ENCODE results near the gene GALNT16.
"Not testable (repeated sequence)": the region's sequence is repeated elsewhere in the genome, so short reads cannot be mapped to it uniquely, and the experiment has no call there.

Gene GALNT16

DNA sequence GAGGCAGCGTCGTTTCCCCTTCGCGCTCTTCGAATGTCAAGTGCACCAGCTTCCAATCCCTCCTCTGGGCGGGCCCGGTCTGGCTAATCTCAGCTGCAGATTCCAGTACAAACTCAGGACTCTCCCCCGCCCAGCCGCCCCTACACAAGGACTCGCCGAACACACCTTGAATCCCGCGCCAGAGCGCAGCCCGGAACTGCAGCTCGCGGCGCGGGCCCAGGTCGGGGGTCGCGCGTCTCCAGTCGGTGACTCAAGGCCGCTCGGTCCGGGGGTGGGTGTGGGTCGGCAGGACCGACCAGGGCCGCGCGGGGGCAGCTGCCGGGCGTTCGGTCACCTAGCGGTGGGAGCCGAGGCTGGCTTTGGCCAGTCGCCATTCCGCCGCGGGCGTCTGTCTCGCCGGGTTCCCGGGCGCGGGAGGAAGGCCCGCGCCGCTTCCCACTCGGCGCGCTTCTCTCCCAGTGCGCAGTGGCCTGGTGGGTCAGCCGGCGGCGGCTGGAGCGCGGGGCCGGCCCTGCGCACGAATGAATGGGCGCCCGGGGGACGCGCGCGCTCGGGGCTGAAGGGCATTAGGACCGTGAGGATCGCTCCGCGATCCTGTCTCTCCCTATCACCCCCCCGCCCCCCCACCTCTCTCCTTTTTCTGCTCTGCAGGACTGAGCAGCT is at the start of gene GALNT16:
Gene GALNT16, plus strand, starts transcription at position 632 of the 663 bp plus-strand sequence. CDS start 133 bp downstream, outside the sequence.
- DNase-seq, result peak; percentile 81 to 88

DNA sequence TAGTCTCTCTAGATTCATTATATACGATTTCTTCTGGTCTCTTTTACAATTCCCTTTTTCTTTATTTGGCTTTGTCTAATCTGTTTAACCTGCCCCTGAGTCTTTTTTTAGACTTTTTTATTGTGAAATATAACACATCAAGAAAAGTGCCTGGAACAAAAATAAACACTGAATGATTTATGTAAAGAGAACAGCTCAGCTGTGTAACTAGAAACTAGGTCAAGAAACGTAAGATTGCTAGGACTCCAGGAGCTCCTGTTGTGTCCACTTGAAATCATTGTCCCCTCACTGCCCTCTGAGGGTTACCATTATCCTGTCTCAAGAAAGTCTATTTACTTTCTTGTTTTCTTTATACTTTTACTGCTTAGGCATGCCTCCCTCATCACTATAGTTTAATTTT is 45.6 kb upstream of the GALNT16 start:
- DNase-seq, result no peak

DNA sequence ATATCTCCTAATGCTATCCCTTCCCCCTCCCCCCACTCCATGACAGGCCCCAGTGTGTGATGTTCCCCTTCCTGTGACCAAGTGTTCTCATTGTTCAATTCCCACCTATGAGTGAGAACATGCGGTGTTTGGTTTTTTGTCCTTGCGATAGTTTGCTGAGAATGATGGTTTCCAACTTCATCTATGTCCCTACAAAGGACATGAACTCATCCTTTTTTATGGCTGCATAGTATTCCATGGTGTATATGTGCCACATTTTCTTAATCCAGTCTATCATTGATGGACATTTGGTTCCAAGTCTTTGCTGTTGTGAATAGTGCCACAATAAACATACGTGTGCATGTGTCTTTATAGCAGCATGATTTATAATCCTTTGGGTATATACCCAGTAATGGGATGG is 42.3 kb upstream of the GALNT16 start:
- DNase-seq, result not testable (repeated sequence)

DNA sequence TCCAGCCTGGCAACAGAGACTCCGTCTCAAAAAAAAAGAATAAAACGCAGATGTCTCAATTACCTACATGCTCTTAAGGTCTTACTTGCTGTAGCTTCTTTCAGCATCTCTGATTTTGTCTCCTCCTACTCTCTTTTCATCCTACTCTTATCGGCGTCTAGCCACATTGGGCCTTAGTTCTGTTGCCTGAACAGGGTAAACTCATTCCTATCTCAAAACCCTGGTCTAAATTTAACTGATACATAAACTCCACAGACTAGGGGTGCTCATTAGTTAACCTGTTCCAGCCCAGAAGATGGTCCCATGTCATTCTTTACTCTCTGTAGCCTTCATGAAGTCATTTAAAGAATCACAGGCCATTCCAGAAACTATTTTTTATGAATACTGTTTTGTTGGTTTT is 35.0 kb upstream of the GALNT16 start:
- no peak for DNase-seq

DNA sequence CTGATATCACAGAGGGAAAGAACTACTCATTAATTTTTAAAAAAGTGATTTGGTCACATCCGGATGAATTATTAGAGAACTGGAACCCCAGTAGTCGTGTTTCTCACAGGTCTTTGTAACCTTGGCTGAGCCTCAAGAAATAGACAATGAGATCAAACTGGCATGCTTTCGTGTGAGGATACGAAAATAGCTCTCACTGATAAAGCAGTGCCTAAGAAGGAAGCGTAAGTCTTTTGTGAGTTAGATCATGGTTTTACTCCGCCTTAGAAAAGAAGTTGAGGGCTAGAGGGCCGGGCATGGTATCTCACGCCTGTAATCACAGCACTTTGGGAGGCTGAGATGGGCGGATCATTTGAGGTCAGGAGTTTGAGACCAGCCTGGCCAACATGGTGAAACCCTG is 33.8 kb upstream of the GALNT16 start:
- DNase-seq, result no peak

DNA sequence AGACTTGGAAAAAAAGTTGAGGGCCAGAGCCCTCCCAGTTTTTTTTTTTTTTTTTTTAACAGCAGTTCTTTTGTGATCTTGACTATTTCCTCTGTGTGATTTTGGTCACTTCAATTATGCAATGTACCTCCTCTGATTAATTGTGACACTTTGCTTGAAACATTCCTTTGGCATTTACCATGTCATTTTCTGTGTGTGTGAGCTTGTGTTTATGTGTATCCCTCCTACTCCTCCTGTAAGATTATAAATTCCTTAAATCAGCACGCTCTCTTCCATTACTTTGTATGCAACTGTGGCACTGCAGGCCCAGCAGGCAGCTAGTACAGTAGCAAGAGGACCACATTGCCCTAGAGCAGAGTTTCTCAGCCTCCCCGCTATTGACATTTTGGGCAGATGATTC is 33.2 kb upstream of the GALNT16 start:
- DNase-seq, result no peak

DNA sequence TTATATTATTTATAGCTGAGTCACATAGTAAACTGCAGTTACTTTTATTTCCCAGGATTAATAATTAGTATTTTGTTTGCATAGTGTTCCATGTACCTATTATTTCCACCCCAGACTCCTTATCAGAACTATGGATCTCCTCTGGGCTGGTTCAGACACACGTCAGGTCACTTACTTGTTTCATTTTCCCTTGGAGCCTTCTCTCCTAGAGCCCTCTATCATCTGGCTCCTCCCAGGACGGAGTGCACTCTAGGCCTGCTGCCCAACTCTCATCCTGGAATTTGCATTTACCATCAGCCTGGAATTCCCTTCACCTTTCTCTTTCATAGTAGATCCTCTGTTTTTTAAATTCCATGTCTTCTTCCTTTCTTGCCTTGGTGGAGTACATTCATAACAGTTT is 28.5 kb upstream of the GALNT16 start:
- DNase-seq, result no peak

DNA sequence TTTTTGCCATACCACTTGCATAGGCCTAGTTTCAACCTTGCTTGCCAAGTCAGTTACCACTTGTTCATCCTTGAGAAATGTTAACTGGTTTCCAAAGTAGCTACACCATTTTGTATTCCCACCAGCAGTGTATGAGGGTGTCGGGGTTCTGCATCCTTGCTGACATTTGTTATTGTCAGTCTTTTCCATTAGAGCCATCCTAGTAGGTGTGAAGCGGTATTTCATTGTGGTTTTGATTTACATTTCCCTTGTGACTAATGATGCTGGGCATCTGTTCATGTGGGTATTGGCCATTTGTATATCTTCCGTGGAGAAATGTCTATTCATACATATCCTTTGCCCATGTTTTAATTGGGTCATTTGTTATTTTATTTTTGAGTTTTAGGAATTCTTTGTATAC is 27.6 kb upstream of the GALNT16 start:
- DNase-seq, result no peak

DNA sequence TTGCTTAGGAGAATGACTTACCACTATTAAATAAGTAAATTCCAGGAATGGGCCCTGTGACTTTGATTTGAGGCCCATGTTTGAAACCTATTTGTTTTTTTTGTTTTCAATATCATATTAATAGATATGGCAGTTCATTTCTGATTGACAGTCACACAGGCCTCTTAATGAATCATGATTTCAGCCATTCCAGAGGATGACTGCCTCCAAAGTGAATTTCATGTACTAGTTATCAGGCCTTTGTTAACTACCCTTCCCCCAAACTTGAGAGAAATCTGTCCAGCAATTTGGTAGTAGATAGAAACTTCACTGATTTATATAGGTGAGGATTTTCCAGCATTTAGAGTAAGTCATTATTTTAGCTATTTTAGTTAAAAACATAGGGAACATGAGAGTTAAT is 25.9 kb upstream of the GALNT16 start:
- DNase-seq, result no peak

DNA sequence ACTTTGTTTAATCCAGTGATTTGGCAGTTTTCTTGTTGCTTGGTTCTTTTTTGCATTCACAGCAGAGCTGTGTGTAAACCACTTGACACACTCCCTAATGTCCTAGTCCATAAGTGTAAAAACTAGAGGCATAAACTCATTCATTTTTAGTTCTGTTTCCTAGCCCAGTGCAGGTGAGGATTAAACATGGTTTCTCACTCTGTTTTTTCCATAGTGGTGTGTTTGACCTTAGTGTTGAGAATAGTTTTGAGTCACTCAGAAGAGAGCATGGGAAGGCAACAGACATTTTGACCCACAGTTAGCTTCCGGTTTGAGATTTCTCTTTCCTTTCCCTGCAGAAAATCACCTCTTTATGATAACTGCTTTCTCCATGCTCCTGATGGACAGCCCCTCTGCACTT is 24.2 kb upstream of the GALNT16 start:
- DNase-seq, result no peak

DNA sequence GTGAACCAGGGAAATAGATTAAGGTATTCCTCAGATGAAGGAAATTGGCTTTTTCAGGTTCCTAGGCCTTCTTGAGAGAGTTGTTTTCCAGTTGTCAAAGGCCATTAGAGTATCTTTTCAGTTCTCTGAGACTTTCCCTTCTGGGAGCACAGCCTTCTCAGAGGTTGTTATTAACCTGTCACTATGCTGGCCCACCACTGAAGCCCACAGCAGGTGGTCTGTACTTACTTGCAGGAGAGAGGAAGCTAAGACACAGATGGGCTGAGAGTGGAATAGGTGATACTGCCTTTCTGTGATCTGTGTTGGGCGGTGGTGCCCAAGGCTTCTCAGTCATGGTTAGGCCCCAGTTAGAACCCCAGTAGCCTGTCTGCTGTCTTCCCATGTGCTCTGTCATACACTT is 22.8 kb upstream of the GALNT16 start:
- no peak for DNase-seq

DNA sequence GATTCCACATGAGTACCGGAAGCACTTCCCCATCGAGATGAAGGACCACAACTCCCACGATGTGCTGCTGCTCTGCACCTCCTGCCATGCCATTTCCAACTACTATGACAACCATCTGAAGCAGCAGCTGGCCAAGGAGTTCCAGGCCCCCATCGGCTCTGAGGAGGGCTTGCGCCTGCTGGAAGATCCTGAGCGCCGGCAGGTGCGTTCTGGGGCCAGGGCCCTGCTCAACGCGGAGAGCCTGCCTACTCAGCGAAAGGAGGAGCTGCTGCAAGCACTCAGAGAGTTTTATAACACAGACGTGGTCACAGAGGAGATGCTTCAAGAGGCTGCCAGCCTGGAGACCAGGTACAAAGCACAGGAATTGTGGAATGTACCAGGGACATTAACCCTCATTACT is 22.4 kb upstream of the GALNT16 start:
- DNase-seq, result no peak

DNA sequence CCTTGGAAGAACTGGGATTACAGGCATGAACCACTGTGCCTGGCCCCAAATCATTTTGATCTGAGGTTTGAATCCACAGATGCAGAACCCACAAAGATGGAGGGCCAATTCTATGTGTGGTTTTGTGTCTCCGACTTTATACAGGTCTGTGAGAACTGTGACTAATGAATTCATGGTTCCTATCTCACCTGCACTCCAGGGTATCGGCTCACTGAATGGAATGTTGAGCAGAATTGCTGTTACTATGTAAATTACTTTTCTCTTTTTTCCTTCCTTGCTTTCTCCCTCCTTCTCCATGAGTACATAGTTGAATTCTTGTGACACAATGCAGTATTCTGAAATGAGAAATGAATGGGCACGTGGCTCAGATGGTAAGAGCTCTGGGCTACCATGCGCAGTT is 21.1 kb upstream of the GALNT16 start:
- DNase-seq, result no peak

DNA sequence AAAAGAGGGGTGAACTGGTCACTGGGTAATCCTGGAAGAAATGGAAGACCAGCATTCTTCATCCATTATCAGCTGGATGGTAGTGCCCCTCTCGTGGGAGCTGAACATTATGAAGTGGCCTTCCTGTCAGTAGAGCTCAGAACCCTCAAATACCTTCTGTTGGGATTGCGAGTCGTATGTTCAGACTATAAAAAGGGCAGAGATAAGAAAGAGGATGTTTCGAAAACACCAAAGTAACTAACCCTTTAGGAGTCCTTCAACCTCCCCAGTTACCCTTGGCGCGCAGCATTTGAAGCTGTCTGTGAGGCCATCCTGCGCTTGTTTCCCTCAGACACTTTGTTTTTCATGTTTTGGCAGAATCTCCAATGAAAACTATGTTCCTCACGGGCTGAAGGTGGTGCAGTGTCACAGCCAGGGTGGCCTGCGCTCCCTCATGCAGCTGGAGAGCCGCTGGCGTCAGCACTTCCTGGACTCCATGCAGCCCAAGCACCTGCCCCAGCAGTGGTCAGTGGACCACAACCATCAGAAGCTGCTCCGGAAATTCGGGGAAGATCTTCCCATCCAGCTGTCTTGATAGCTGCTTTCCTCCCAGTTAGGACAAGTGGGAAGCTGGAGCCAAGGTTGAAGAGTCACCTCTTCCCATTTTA is 19.3 kb upstream of the GALNT16 start:
- no peak for DNase-seq

DNA sequence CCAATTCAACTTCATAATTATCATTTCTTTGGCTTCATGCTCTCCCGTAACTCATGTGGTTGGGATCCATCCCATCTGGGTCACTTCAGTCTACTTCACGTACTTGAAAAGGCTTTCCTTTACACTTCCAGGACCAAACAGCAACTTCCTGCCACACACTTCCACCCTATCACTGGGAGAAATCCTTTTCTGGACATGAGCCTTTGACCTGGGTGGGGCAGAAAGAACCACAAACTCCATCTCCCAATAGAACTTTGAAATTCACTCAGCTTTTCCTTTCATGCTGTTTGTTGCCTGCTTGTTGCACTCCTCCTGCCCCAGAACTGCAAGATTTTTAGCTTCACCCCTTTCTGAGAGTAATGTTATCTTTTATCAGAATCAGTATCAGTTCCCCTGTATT is 18.4 kb upstream of the GALNT16 start:
- no peak for DNase-seq

DNA sequence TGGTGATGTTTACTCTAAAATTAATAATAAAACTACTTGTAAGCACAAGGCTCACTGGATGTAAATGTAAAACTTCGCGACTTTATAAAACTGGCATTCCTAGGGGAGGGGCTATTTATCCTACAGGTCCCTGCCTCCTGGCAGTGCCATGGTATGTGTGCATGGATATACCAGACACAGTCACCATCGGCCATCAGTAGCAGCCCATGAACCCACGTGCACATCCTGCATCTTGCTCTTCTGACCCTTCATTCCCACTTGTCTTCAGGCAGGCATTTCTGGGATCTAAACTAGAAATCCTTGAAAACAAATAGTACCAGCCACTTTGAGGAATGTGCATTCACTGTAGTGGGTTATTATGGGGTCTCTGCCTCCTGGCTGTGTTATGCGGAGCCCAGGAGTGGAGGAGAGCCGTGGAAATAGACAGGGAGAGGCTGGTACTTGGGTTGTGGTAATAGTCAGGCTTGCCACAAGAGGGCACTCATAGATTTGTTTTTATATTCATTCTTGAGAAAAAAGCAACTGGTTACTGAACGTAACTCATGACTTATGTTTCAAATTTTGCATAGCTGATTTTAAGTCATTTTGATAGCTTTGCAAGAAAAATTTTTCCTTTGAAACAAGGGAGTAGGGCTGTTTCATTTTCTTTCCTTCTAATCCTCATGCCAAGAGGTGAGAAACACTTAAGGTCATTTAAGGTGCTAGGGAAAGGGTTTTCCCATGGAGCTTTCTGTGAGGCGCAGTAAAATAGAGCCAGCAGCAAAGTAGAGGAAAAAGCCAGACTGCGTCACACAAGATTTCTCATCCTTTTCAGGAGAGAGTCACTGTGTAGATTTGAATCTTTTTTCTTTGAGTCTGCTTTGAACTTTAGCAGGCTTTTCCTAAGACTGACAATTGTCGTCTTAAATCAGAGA is 17.4 kb upstream of the GALNT16 start:
- DNase-seq, result peak; percentile 52 to 82

DNA sequence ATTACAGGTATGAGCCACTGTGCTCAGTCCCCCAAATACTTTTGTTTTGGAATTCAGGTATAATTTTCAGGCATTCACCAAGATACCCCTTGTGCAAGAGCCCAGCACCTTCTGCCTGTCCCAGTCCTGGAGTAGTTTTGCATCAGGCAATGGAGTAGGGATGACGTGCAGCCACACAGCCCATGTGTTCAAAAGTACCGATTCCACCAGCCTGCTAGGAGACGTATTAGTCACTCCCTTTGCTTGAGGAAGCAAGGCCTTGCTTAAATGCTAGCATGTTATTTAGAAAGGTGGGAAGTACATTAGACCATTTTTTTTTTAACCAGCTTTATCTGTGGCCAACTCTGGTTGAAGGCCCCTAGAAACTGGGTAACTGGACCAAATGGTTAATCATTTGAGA is 15.0 kb upstream of the GALNT16 start:
- DNase-seq, result no peak

DNA sequence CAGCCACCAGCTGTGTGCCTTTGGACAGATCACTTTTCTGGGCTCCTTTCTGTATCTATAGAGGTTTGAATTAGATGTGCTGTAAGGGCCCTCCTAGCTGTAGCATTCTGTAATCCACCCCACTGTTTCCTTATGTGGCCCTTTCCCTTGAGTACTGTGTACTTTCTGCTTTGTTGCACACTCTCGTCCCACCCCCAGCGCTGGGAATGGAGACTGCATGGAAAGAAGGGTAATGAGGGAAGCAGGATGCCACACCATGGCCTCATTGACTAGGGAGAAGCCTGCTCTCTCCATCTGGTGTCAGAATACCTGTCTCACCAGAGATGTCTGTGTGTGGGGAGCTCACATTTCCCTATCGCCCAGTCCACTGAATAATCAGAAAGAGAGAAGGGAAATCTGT is 13.6 kb upstream of the GALNT16 start:
- DNase-seq, result peak; percentile 32 to 65

DNA sequence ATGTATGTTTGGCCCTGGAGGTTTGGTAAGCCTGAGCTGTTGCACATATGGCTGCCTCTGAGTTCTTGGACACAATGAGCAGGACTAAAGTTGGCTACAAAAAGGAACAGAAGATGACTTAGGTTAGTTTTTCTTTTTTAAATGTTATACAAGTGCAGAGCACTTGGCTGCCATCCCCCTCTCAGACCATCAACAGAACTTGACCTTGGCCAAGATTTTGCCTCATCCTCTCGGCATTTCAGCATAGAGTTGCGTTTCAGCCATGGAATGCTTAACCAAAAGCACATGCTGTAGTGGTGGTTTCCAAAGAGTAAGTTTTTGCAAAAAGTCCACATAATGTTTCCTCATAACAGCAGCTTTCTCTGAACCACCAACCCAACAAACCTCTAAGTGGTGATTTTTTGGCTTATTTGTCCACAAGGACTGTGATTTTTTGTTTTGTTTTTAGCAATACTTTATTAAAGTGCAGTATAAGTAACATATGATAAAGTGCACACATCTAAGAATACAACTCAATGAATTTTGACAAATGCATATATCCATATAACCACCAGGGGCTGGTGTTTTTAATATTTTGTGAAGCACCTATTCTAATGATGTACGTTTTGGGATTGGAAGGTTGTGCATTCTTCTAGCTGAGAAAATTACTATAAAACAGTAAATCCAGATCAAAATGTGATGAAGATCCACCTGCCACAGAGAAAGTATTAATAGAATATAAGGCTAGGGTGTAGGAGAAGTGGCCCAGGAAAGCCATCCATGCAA is 12.1 kb upstream of the GALNT16 start:
- DNase-seq, result no peak

DNA sequence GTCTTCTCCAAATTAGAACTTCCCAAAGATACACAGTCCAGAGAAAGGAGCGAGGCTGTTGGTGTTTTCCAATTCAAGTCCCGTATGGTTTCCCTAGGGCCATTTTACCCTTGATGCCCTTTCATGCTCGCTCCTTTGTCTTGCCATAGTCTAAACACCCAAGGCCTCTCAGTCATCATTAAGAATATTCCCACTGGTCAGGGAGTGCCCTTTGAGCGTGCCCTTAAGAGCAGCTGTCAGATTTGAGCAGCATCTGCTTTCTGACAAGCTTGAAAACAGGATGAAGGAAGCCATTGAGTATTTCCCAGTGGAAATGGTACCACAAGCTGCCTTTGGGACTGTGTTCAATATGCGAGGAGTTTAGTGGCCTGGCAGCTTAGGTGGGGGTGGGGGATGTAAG is 10.4 kb upstream of the GALNT16 start:
- DNase-seq, result no peak

DNA sequence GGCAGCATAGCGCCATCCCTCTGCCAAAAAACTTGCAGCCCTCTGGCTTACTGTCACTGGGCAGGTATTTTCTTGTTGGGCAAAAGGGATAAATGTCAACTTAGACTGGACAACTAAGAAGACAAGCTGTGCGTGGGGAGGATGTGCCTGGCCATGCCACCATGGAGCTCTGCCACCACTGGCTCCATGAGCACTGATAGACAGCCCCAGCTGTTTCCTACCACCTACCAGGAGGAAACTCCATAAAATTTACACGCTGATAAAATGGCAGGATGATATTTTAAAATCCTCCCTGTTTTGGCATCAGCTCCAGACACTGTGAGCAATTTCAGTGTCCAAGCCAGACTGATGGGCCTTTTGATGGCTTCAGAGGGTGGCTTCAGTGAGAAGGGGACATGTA is 7.1 kb upstream of the GALNT16 start:
- DNase-seq, result no peak

DNA sequence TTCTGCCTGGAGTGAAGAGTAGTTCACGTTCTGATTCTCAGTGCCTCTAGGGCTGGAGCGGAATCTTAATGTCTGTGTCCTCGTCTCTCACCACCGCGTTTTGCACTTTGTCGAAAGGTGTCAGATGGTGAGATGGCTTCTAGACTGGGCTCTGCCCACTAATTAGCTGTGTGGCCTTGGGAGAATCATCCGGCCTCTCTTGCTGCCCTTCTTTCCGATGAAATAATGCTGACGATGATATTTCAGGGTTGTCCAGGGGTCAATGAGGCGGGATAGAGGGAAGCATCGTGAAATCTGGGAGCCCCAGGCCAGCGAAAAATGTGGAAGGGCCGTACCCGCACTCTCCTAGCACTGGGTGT is 811 bp upstream of the GALNT16 start:
- DNase-seq, result peak in 1 of 2 experiments; percentile 40

DNA sequence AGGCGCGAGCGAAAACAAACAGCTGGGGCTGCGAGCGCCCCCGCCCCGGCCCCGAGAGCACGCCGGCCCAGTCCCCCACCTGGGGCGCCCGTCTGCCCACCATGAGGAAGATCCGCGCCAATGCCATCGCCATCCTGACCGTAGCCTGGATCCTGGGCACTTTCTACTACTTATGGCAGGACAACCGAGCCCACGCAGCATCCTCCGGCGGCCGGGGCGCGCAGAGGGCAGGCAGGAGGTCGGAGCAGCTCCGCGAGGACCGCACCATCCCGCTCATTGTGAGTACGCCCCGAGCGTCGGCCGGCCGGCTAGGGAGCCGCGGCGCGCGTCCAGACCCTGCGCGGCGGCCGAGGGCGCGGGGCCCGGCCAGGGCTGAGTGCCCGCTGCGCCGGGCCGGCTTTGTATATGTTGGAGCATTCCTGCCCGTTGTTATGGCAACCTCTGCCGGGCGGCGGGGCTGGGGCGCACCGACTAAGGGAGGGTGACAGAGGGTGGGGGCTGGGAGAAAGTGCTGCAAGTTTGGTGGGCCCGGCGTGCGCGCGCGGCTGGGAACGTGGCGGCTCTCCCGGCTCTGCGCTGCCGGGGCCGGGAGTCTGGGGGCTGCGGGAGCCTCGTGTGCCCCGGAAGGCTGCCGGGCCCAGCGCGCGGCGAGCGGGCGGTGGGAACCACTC is 367 bp downstream of the GALNT16 start:
- peak; percentile 66 to 72 for DNase-seq

Measured in NCI-H524 (cell line).